IPS DF 4.7 (cell line): ENCODE results near the gene FLNC.

Experiments used
- DNase-seq: peaks from one replicate; pipeline ENCODE4 v3.0.0-alpha.2; 2013; ENCODE audit warnings: low spot score; ENCODE audit errors: extremely low read depth

Gene FLNC

GRCh38 chr7:128878226-128879105, 48.3 kb downstream of the FLNC start:
- DNase-seq: no peak

DNA sequence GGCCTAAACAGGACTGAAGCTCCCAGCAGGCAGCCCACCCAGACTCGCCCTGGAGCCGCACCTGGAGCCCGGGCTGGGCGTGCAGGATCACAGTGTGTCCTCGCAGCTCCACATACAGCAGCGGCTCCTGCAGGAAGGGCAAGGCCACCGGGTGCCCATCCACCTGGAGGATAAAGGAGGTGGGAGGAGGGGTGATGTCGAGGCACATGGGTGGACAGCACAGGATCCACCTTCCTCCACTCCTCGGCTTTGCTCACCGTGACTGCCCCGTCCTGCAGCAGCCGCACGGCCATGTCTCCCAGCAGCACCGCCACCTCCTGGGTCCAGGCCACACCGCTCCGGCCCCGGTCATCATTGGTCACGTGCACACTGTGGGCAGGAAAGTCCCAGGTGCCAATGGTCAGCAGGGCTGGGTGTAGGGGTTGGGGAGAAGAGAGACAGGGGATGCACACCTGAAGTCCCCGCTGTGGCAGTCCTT, 49.3 kb downstream of the FLNC start:
- no peak for DNase-seq

DNA sequence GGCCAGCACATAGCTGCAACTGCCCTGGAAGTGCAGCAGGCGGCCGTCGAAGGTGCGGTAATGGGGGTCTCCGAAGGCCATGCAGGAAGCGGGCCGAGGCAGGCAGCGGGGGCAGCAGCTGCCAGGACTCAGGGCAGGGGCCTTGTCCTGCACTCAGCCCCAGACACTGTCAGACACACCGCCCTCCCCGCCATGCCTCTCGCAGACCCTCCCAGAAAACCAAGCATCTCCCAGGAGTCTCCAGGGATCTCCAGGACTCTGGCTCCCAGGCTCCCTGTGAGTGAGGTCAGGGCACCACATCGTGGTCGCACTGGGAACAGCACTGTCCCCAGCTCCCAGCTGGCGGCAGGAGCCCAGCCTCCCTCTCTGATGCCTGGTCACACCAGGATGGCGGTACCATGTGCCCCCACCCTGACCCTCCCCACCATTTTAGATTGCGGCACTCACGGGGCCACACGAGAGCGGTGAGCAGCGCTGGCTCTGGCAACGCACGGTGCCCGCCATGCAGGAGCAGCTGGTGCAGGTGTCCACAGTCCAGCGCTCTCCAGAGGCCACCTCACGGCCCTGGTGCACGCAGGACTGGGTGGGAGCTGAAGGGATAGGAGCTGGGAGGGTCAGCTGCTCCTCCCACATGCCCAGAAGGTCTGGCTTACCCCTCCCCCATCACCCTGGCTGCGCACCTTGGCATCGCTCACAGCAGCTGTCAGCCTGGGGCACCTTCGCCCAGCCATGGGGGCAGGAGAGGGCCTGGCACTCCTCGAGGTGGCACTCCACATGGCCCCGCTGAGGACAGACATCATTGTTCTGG, 49.9 kb downstream of the FLNC start:
- DNase-seq: no peak

GRCh38 chr7:128880791-128881457, 50.7 kb downstream of the FLNC start:
- no peak for DNase-seq

GRCh38 chr7:128881458-128882125, 51.4 kb downstream of the FLNC start:
- no peak for DNase-seq

DNA sequence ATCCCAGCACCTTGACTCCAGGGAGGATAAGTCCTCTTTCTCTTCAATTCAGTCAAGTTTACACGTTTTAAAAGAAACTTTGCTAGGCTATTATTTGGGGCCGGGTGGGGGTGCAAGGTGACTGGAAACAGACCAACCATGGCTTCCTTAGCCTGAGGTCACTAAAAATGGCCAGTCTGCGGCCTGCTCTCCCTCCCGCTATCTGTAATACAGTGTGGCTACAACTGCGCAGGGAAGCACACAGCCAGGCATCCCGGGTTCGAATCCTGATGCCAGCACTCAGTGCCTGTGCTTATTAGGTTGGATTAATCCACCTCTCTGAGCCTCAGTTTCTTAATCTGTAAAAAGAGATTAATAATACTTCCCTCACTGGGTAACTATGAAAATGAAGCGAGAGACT, 51.9 kb downstream of the FLNC start:
- no peak for DNase-seq

- no peak for DNase-seq
Measured at GRCh38 chr7:128883622-128884448, 53.6 kb downstream of the FLNC start.

- DNase-seq: no peak
Measured at GRCh38 chr7:128884561-128885369, 54.6 kb downstream of the FLNC start.

GRCh38 chr7:128885370-128886187, 55.4 kb downstream of the FLNC start:
- no peak for DNase-seq

GRCh38 chr7:128886391-128887168, 56.4 kb downstream of the FLNC start:
- DNase-seq: no peak

DNA sequence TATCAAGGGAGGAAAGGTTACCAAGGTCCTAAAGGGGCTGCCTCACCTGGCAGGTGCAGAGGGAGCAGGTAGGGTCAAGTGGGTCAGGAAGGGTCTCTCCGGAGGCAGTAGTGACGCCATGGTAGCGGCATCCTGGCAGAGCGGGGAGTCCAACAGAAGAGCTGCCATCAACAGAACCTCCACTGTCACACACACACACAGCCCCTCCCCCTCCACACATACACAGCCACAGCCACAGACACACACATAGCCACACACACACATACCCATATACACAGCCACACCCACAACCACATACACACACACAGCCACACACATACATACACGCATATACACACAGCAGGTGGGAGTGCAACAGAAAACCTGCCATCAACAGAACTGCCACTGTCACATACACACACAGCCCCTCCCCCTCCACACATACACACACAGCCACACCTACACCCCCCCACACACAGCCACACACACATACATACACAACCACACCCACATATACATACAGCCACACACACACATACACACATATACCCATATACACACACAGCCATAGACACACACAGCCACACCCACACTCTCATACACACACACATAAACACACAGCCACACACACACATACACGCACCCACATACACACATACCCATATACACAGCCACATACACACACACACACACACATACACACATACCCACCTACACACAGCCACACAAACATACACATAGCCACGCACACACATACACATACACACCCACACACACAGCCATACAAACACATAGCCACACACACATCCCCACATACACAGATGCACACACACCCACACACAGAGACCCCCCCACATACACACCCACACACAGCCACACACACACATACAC, 57.2 kb downstream of the FLNC start:
- DNase-seq: no peak

DNA sequence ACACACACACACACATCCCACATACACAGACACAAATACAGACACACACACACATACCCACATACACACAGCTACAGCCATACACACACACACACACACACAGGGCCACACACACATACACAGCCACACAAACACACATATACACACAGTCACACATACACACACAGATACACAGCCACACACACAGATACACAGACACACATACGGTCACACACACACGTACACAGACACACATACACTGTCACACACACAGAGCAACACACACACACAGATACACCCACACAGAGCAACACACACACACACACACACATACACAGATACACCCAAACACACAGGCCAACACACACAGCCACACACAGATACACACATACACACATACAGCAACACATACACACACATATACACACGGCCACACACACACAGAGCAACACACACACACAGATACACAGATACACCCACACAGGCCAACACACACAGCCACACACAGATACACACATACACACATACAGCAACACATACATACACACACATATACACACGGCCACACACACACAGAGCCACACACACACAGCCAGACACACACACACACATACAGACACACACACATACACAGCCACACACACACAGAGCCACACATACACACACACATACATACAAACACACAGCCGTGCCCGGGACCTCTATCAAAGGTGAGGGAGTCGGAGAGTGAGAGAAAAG, 58.0 kb downstream of the FLNC start:
- DNase-seq: no peak

DNA sequence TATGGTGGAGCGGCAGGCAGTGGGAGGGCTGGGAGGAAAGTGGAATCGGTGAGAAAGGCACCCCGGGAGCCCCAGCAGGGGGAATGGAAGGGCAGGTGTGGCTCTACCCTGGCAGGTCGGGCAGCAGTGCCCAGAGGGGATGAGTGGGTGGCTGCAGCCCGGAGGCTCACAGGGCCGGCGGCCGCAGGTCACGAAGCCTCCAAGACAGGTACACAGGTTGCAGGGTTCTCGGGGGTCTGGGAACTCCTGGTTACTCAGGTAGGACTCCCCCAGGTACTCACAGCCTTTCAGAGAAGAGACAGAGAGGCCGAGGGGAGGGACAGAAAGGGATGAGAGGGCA, 58.5 kb downstream of the FLNC start:
- DNase-seq: no peak

DNA sequence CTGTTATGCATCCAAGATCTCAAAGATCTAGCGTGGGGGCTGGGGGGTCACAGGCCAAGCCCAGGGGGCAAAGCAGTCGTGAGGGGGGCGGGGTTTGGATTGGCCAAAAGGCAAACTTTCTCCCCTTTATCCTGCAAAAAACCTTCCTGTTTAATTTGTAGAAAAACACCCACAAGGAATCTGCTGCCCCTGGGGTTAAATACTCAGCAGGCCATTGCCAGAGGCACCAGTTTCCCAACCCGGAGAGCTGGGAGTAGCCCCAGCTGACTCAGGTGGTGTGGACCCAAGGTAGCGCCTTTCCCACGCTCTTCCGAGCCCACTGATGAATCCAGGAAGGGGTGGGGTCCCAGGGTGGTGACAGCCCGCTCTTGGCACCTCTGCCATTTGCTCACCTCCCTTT, 58.9 kb downstream of the FLNC start:
- no peak for DNase-seq

GRCh38 chr7:128890306-128891109, 60.3 kb downstream of the FLNC start:
- no peak for DNase-seq
